ENCODE data around the gene KHDC4. TPM values are rescaled to one million over a fixed set of nuclear protein-coding genes. Genes with fewer than 3 reads are reported as not detected.

Gene KHDC4
- total and polyA plus RNA-seq, 9 of the 15 experiments (the other 6 are each of a cell fraction or from before 2014, with no cell fraction given): 12.1 to 185 (median 65.6) TPM

GRCh38 chr1:155981266-155982088 is 47.3 kb upstream of the KHDC4 start (continued):
- TF ChIP-seq PBX2 (CRISPR knock-in tag; IDR thresholded peaks at IDR 0.05; ENCODE audit: low read depth): no peak
- TF ChIP-seq PBX2 (tag; conservative IDR thresholded peaks at IDR 0.05; ENCODE audit: low read depth): no peak
- 0 out of 2 replicates have a peak, but pooled peaks have one; percentile 27 for TF ChIP-seq RBFOX2 (IDR thresholded peaks at IDR 0.05; ENCODE audit: low read depth, low read length)
- TF ChIP-seq ZNF589 (CRISPR knock-in tag; IDR thresholded peaks at IDR 0.05; ENCODE audit: low read depth): peak; percentile 86; the same call in 1 of the 2 replicates
- peak; percentile 52; the same call in 1 of the 2 replicates for TF ChIP-seq PKNOX1 (IDR thresholded peaks at IDR 0.05)
- TF ChIP-seq FOXA3 (CRISPR knock-in tag; conservative IDR thresholded peaks at IDR 0.05 in 1 of 2, IDR thresholded peaks at IDR 0.05 in 1 of 2): no peak
- no peak for TF ChIP-seq ZNF253 (CRISPR knock-in tag; conservative IDR thresholded peaks at IDR 0.05)
- TF ChIP-seq ZNF695 (CRISPR knock-in tag; IDR thresholded peaks at IDR 0.05): no peak
- peak; percentile 42; the same call in 1 of the 2 replicates for TF ChIP-seq SP1 (CRISPR knock-in tag; IDR thresholded peaks at IDR 0.05)
- TF ChIP-seq LCOR (CRISPR knock-in tag; IDR thresholded peaks at IDR 0.05): 0 out of 2 replicates have a peak, but pooled peaks have one; percentile 39
- TF ChIP-seq ELF2 (CRISPR knock-in tag; IDR thresholded peaks at IDR 0.05): no peak
- 0 out of 2 replicates have a peak, but pooled peaks have one; percentile 56 for TF ChIP-seq HBP1 (CRISPR knock-in tag; IDR thresholded peaks at IDR 0.05)
- 0 out of 4 replicates have a peak, but pooled peaks of 1 of the 2 experiments have one; percentile 16 for TF ChIP-seq NRF1 (conservative IDR thresholded peaks at IDR 0.05 in 1 of 2, IDR thresholded peaks at IDR 0.05 in 1 of 2)
- no peak for TF ChIP-seq ZNF740 (CRISPR knock-in tag; IDR thresholded peaks at IDR 0.05)
- TF ChIP-seq ZNF740 (tag; IDR thresholded peaks at IDR 0.05): no peak
- peak; percentile 68 for TF ChIP-seq CEBPB (tag; IDR thresholded peaks at IDR 0.05)
- no peak for TF ChIP-seq DLX4 (CRISPR knock-in tag; IDR thresholded peaks at IDR 0.05)
- peak; percentile 23; the same call in 1 of the 2 replicates for TF ChIP-seq ZNF175 (CRISPR knock-in tag; IDR thresholded peaks at IDR 0.05; ENCODE audit: low read depth)
- no peak for TF ChIP-seq RAD51 (IDR thresholded peaks at IDR 0.05; ENCODE audit: borderline replicate concordance, low read depth)

All from K562 (cell line).